GM12873 (cell line): ENCODE results near the gene FCAR.
"Not testable (repeated sequence)": the region's sequence is repeated elsewhere in the genome, so short reads cannot be mapped to it uniquely, and the experiment has no call there.

Experiments used
- TF ChIP-seq, protein P1 (sequence below): IDR thresholded peaks from 2 replicates; pipeline ENCODE4 v1.5.1; 2012; ENCODE audit warnings: low read depth, mild to moderate bottlenecking, moderate library complexity, low read length, control low read depth; ENCODE audit not compliant: insufficient read depth; ENCODE audit errors: missing control alignments

The FCAR gene

DNA sequence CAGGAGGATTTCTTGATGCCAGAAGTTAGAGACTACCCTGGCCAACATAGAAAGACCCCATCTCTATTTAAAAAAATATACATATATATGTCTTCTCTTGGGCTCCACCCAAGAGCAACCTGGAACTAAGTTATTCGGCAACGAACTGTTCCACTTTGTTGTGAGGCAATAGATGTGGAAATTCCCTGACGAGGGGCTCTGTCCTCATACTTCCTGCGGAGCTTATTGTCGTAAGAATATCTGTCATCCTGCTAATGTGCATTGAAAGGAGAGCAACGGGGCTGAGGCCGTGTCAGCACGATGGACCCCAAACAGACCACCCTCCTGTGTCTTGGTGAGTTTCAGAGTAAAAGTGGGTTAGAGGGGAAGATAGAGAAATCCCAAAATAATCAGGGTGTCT is at the start of gene FCAR:
FCAR (plus strand) TSS at position 246 of the 400 bp plus-strand sequence; CDS start at position 301, 55 bp downstream.
- TF ChIP-seq, protein P1, sequence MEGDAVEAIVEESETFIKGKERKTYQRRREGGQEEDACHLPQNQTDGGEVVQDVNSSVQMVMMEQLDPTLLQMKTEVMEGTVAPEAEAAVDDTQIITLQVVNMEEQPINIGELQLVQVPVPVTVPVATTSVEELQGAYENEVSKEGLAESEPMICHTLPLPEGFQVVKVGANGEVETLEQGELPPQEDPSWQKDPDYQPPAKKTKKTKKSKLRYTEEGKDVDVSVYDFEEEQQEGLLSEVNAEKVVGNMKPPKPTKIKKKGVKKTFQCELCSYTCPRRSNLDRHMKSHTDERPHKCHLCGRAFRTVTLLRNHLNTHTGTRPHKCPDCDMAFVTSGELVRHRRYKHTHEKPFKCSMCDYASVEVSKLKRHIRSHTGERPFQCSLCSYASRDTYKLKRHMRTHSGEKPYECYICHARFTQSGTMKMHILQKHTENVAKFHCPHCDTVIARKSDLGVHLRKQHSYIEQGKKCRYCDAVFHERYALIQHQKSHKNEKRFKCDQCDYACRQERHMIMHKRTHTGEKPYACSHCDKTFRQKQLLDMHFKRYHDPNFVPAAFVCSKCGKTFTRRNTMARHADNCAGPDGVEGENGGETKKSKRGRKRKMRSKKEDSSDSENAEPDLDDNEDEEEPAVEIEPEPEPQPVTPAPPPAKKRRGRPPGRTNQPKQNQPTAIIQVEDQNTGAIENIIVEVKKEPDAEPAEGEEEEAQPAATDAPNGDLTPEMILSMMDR, result no peak

GRCh38 chr19:54832496-54832895 is 41.5 kb upstream of the FCAR start, which contains the start of gene KIR2DS4:
Gene KIR2DS4, plus strand, starts transcription at chr19:54832676.
- TF ChIP-seq, protein P1, result not testable (repeated sequence)

- TF ChIP-seq, protein P1, result not testable (repeated sequence)
Measured at GRCh38 chr19:54850061-54850640, 23.9 kb upstream of the FCAR start, which contains the start of gene KIR3DL2. Gene KIR3DL2, plus strand, starts transcription at chr19:54850443. Its CDS starts 33 bp downstream, at chr19:54850476.

DNA sequence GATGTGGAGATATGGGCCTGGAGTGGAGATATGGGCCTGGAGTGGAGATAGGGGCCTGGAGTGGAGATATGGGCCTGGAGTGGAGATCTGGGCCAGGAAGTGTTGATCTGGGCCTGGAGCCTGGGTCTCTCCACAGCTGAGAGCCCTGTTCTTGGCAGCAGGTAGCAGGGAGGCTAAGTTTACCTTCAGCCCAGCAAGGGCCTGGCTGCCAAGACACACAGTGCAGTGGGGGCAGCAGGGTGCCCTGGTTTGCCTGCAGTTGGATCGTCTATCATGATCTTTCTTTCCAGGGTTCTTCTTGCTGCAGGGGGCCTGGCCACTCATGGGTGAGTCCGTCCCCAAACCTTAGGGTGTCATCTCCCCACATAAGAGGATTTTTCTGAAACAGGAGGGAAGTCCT is 23.1 kb upstream of the FCAR start:
- TF ChIP-seq, protein P1, result no peak

GRCh38 chr19:54851353-54851752 is 22.7 kb upstream of the FCAR start:
- TF ChIP-seq, protein P1, result no peak

DNA sequence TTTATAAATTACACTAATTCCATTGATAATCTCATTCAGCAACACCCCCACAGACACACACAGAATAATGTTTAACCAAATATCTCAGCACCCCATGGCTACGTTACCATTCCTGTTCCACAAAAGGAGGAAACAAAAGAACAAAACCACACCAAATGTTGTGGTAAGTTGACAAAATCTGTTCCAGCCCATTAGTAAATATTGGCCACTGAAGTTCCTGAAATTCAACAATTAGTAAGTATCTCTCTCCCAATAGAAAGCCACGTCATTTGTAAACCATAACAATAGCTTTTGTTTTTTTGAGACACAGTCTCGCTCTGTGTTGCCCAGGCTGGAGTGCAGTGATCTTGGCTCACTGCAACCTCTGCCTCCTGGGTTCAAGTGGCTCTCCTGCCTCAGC is 2.3 kb upstream of the FCAR start:
- TF ChIP-seq, protein P1, result no peak

GRCh38 chr19:54875506-54875905 is 1.5 kb downstream of the FCAR start:
- TF ChIP-seq, protein P1, result no peak

DNA sequence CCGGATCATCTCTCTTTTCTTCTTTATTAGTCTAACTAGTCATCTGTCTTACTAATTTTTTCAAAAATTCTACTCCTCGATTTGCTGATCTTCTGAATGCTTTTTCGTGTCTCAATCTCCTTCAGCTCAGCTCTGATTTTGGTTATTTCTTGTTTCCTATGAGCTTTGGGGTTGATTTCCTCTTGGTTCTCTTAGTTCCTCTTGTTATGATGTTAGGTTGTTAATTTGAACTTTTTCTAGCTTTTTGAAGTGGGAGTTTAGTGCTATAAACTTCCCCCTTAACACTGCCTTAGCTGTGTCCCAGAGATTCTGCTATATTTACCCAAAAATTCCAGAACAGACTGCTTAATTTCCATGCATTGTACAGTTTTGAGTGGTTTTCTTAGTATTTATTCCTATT is 3.4 kb downstream of the FCAR start:
- TF ChIP-seq, protein P1, result no peak
